ENCODE data around the gene KRTAP12-4. TPM values are rescaled to one million over a fixed set of nuclear protein-coding genes. Genes with fewer than 3 reads are reported as not detected.
A peak's percentile ranks its signal among the peaks of the same experiment; 100 is the strongest.

The KRTAP12-4 gene
- total RNA-seq, 2 experiments from 2014 or later, result not detected

GRCh38 chr21:44656868-44657267 is 2.4 kb upstream of the KRTAP12-4 start:
- H3K36me3 ChIP-seq (ENCODE audit: insufficient read depth, low read length), result no peaks in the 10 kb centered on the region
- no TSS peak for BruUV-seq (replicated peaks)
- H3K4me3 ChIP-seq (ENCODE audit: low read depth, low read length, poor library complexity, severe bottlenecking), result no peak overlapping the region
- no peaks in the 10 kb centered on the region for H3K9me3 ChIP-seq (ENCODE audit: low read length)
- DNase-seq (ENCODE audit: low spot score), result no peak
- TF ChIP-seq, protein P1, sequence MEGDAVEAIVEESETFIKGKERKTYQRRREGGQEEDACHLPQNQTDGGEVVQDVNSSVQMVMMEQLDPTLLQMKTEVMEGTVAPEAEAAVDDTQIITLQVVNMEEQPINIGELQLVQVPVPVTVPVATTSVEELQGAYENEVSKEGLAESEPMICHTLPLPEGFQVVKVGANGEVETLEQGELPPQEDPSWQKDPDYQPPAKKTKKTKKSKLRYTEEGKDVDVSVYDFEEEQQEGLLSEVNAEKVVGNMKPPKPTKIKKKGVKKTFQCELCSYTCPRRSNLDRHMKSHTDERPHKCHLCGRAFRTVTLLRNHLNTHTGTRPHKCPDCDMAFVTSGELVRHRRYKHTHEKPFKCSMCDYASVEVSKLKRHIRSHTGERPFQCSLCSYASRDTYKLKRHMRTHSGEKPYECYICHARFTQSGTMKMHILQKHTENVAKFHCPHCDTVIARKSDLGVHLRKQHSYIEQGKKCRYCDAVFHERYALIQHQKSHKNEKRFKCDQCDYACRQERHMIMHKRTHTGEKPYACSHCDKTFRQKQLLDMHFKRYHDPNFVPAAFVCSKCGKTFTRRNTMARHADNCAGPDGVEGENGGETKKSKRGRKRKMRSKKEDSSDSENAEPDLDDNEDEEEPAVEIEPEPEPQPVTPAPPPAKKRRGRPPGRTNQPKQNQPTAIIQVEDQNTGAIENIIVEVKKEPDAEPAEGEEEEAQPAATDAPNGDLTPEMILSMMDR (conservative IDR thresholded peaks at IDR 0.05; ENCODE audit: low read length), result no peak
- no peak for TF ChIP-seq EZH2phosphoT487 (IDR thresholded peaks at IDR 0.05; ENCODE audit: borderline replicate concordance, low read depth, low read length)
- no peaks in the 10 kb centered on the region for H3K9me2 ChIP-seq (ENCODE audit: insufficient read depth, low read length)
- H3K4me2 ChIP-seq (ENCODE audit: low read length), result no peak overlapping the region
- H3K27ac ChIP-seq (ENCODE audit: low read depth, low read length, poor library complexity, severe bottlenecking), result no peak overlapping the region
- ChIA-PET CTCF (ENCODE audit: unreplicated experiment) (no interaction called here), POLR2A (interaction anchor here (0.6 kb wide), 1 partner anchor 51 kb away, joined by 3 read pairs; no protein-coding TSS in a partner anchor)
- H3K79me2 ChIP-seq (ENCODE audit: insufficient read depth, low read depth, low read length), result no peaks in the 10 kb centered on the region
- no peaks in the 10 kb centered on the region for H4K20me1 ChIP-seq (ENCODE audit: insufficient read depth, low read length)
- H2AFZ ChIP-seq (ENCODE audit: low read length), result no peak overlapping the region
- H3K4me1 ChIP-seq (ENCODE audit: insufficient read depth, low read length, poor library complexity, severe bottlenecking), result no peaks in the 10 kb centered on the region
- intact Hi-C loops (cut with micrococcal nuclease; ENCODE audit: unreplicated experiment), result no loop called here

DNA sequence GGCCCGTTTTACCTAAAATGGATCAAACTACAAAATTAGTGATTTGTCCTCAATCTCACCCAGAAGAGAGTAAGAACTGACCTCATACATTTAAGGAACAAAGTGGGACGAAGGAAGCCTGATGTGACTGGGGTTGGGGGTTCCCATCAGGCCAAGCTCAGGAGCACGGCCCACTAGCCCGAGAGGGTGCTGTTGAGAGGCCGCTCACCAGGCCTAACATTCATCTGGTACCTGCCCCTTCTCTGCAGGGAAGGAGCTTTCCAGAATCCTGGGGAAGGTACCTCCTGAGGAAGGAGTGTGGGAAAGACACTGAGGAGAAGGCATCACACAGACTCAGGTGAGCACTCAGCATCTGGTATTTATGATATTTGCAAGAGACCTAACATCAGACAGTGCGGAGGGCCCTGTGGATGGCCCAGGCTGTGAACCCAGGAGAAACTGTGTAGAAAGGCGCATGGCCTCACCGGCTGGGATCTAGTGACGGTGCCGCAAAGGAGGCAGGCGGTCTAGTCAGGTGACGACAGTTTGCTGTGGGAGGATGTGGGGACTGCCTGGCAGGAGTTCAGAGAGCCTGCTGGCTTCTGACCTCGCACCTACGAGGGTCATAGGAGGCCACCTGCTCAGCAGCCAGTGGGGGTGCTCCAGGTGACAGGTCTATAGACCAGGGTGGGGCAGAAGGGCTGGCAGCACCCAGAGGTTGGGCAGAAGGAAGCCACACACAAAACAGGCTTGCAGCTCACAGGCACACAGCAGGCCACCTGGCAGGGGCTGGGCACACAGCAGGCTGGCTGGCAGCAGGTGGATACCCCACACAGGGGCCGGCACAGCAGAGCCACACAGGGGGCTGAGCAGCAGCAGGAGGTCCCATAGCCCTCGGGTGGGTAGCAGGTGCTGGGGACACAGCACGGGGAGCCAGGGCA is 543 bp downstream of the KRTAP12-4 start:
- TF ChIP-seq, protein P1 (conservative IDR thresholded peaks at IDR 0.05; ENCODE audit: low read length), result no peak
- no peak overlapping the region for H3K4me2 ChIP-seq (ENCODE audit: low read length)
- BruUV-seq (replicated peaks), result no TSS peak
- no peak overlapping the region for H3K27ac ChIP-seq (ENCODE audit: low read depth, low read length, poor library complexity, severe bottlenecking)
- no peaks in the 10 kb centered on the region for H3K79me2 ChIP-seq (ENCODE audit: insufficient read depth, low read depth, low read length)
- intact Hi-C loops (cut with micrococcal nuclease; ENCODE audit: unreplicated experiment), result no loop called here
- DNase-seq (ENCODE audit: low spot score), result no peak
- no peaks in the 10 kb centered on the region for H3K9me3 ChIP-seq (ENCODE audit: low read length)
- H3K4me1 ChIP-seq (ENCODE audit: insufficient read depth, low read length, poor library complexity, severe bottlenecking), result no peaks in the 10 kb centered on the region
- no peaks in the 10 kb centered on the region for H4K20me1 ChIP-seq (ENCODE audit: insufficient read depth, low read length)
- H3K4me3 ChIP-seq (ENCODE audit: low read depth, low read length, poor library complexity, severe bottlenecking), result no peak overlapping the region
- no peaks in the 10 kb centered on the region for H3K36me3 ChIP-seq (ENCODE audit: insufficient read depth, low read length)
- ChIA-PET POLR2A (no interaction called here), CTCF (ENCODE audit: unreplicated experiment) (no interaction called here)
- H3K9me2 ChIP-seq (ENCODE audit: insufficient read depth, low read length), result no peaks in the 10 kb centered on the region
- H2AFZ ChIP-seq (ENCODE audit: low read length), result no peak overlapping the region

- POLR2A ChIA-PET, result no interaction called here
- Histone ChIP-seq H3K4me2 (ENCODE audit: low read length) (no peak overlapping the region), H3K36me3 (ENCODE audit: insufficient read depth, low read length) (no peaks in the 10 kb centered on the region), H2AFZ (ENCODE audit: low read length) (no peak overlapping the region), H3K9me2 (ENCODE audit: insufficient read depth, low read length) (no peaks in the 10 kb centered on the region), H3K79me2 (ENCODE audit: insufficient read depth, low read depth, low read length) (no peaks in the 10 kb centered on the region), H3K4me1 (ENCODE audit: insufficient read depth, low read length, poor library complexity, severe bottlenecking) (no peaks in the 10 kb centered on the region), H4K20me1 (ENCODE audit: insufficient read depth, low read length) (no peaks in the 10 kb centered on the region), H3K9me3 (ENCODE audit: low read length) (no peaks in the 10 kb centered on the region), H3K27ac (ENCODE audit: low read depth, low read length, poor library complexity, severe bottlenecking) (no peak overlapping the region), H3K4me3 (ENCODE audit: low read depth, low read length, poor library complexity, severe bottlenecking) (no peak overlapping the region)
- TF ChIP-seq, protein P1 (conservative IDR thresholded peaks at IDR 0.05; ENCODE audit: low read length), result no peak
- no peak for TF ChIP-seq EZH2phosphoT487 (IDR thresholded peaks at IDR 0.05; ENCODE audit: borderline replicate concordance, low read depth, low read length)
- peak; percentile 7 for DNase-seq (ENCODE audit: low spot score)
- CTCF ChIA-PET (ENCODE audit: unreplicated experiment), result no interaction called here
- BruUV-seq (replicated peaks), result no TSS peak
- intact Hi-C loops (cut with micrococcal nuclease; ENCODE audit: unreplicated experiment), result no loop called here
These were observed 1.3 kb downstream of the KRTAP12-4 start for GRCh38 chr21:44653123-44653522.
